WERI-Rb-1 (cell line): ENCODE data around the gene NDUFV1.

Experiments
- DNase-seq: peaks from one replicate; pipeline ENCODE4 v3.0.0-alpha.2; 2020
- H3K27ac ChIP-seq: fragments of 250-450 bp; sonication (Bioruptor Pico); 2 replicates; pipeline ENCODE4 v1.5.1; 2020; ENCODE audit warnings: mild to moderate bottlenecking, moderate library complexity
- H3K27me3 ChIP-seq: fragments of 250-450 bp; sonication (Bioruptor Pico); 2 replicates; pipeline ENCODE4 v1.5.1; 2021; ENCODE audit warnings: mild to moderate bottlenecking, low read depth, moderate library complexity; ENCODE audit not compliant: insufficient read depth, severe bottlenecking
- H3K36me3 ChIP-seq: fragments of 250-450 bp; sonication (Bioruptor Pico); 2 replicates; pipeline ENCODE4 v1.5.1; 2020; ENCODE audit warnings: mild to moderate bottlenecking, moderate library complexity
- H3K4me3 ChIP-seq: 2 replicates; pipeline ENCODE4 v1.5.1; 2011; ENCODE audit warnings: low read depth, mild to moderate bottlenecking, control low read depth, low read length
- H3K9me3 ChIP-seq: fragments of 250-450 bp; sonication (Bioruptor Pico); 2 replicates; pipeline ENCODE4 v1.5.1; 2021; ENCODE audit warnings: mild to moderate bottlenecking, moderate library complexity; ENCODE audit not compliant: severe bottlenecking
- TF ChIP-seq, protein P1 (sequence below): IDR thresholded peaks from 2 replicates; pipeline ENCODE4 v1.5.1; 2011; ENCODE audit warnings: low read depth, mild to moderate bottlenecking, control low read depth, inconsistent platforms, low read length

Gene NDUFV1

DNA sequence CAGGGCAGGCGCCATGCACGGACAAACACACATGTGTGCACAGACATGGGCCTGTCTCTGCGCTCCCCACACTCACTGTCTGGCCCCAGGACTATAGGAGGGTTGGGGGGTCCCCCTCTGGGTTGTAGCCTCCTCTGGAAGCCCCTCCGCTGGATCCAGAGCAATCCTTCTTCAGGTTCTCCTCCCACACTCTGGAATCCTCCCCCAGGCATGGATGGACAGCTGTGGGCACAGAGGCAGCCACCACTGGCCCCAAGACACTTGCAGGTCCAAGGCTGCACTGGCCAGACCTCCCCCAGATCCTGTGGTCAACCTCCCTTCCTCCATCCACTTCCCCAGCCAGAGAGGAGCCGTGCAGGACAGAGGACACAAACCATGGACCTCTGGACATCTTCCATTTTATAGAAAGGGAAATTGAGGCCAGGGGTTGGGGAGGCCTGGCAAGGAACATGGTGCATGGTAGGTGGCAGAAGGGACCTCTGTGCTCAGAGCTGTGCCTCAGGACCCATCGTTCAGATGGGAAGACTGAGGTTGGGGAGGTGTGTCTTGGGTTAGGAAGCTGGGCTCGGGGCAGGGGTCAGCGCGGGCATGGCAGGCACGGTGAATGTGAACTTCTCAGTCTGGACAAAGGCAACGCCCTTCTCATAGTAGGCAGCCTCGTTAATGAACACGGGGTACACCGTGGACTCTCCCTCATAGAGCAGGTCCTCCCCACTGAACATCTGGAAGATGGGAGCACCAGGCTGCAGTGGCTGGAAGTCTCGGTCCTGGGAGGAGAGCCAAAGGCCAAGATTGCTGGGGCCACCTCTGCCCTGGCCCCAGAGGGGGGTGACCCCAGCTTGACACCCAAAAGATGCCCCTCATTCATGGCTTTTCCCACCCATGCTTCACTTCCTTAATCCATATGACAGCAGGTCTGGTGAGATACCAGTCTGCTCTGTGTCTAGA is 35.7 kb downstream of the NDUFV1 start:
- H3K4me3 ChIP-seq = no peak overlapping the region
- no peak overlapping the region for H3K27ac ChIP-seq
- TF ChIP-seq, protein P1, sequence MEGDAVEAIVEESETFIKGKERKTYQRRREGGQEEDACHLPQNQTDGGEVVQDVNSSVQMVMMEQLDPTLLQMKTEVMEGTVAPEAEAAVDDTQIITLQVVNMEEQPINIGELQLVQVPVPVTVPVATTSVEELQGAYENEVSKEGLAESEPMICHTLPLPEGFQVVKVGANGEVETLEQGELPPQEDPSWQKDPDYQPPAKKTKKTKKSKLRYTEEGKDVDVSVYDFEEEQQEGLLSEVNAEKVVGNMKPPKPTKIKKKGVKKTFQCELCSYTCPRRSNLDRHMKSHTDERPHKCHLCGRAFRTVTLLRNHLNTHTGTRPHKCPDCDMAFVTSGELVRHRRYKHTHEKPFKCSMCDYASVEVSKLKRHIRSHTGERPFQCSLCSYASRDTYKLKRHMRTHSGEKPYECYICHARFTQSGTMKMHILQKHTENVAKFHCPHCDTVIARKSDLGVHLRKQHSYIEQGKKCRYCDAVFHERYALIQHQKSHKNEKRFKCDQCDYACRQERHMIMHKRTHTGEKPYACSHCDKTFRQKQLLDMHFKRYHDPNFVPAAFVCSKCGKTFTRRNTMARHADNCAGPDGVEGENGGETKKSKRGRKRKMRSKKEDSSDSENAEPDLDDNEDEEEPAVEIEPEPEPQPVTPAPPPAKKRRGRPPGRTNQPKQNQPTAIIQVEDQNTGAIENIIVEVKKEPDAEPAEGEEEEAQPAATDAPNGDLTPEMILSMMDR = no peak
- peaks cover 3% of the 10 kb centered on the region for H3K9me3 ChIP-seq
- no peak for DNase-seq
- H3K27me3 ChIP-seq = no peaks in the 10 kb centered on the region
- no peaks in the 10 kb centered on the region for H3K36me3 ChIP-seq

DNA sequence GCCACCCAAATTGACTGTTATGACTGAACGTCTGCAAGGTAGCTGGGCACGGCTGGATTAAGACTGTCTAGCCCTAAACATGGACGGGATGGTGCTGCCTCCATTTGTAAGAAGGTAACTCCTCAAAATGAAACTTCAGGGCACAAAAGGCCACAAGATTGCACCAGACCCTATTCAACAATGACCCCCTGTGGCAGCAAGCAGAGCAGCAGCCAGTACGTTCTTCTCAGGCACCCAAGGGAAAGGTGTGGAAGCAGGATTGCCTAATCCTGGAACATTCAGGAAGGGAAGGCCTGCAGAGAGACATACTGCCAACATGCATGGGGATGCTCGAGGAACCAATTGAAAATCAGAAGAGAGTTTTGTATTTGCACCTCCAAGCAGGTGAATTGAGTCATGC is 37.3 kb downstream of the NDUFV1 start:
- Histone ChIP-seq H3K36me3 (no peaks in the 10 kb centered on the region), H3K9me3 (peaks cover 3% of the 10 kb centered on the region), H3K27me3 (no peaks in the 10 kb centered on the region), H3K27ac (no peak overlapping the region), H3K4me3 (no peak overlapping the region)
- peak; percentile 38 for DNase-seq
- TF ChIP-seq, protein P1 = peak; percentile 64

DNA sequence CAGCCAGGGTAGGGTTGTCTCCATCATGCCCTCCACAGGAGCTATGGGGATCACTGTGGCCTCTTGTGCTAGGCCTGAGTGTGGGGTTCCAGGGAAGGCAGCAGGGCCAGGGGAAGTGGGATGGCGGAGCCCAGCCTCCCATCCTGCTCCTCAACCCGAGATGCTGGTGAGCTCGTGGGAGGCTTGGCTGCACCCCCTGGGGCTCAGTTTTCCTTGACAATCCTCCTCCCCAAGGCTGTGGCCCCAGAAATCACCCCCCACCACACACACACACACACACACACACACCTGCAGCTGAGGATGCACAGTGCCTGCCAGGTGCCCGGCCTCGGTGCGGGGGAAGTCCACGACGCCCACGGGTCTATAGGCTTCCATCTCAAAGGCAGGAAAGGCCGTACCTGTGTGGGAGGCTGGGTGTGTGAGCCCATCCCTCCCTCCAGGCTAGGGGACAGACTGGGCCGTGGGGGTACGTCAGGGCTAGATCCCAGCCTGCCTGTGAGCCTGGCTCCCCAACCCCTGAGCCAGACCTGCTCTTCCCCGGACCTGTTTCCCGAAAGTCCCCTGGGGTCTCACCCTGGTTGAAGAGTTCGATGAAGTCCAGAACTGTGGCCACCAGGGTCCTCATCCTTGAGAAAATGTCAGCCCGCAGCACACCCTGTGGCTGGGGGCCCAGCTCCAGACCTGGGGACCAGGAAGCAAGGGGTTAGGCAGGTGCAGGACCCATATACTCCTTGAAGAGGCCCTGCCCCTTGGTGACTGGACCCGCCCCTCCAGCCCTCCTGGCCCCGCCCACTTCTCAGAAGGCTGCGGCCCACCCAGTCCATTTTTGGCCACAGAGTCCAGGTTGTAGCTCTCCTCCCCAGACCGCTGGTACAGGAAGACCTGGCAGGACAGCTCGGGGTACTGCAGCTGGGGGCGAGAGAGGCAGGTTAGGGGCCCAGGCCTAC is 38.0 kb downstream of the NDUFV1 start:
- Histone ChIP-seq H3K4me3 (no peak overlapping the region), H3K9me3 (peaks cover 3% of the 10 kb centered on the region), H3K36me3 (no peaks in the 10 kb centered on the region), H3K27me3 (no peaks in the 10 kb centered on the region), H3K27ac (no peak overlapping the region)
- TF ChIP-seq, protein P1 = no peak
- DNase-seq = no peak

DNA sequence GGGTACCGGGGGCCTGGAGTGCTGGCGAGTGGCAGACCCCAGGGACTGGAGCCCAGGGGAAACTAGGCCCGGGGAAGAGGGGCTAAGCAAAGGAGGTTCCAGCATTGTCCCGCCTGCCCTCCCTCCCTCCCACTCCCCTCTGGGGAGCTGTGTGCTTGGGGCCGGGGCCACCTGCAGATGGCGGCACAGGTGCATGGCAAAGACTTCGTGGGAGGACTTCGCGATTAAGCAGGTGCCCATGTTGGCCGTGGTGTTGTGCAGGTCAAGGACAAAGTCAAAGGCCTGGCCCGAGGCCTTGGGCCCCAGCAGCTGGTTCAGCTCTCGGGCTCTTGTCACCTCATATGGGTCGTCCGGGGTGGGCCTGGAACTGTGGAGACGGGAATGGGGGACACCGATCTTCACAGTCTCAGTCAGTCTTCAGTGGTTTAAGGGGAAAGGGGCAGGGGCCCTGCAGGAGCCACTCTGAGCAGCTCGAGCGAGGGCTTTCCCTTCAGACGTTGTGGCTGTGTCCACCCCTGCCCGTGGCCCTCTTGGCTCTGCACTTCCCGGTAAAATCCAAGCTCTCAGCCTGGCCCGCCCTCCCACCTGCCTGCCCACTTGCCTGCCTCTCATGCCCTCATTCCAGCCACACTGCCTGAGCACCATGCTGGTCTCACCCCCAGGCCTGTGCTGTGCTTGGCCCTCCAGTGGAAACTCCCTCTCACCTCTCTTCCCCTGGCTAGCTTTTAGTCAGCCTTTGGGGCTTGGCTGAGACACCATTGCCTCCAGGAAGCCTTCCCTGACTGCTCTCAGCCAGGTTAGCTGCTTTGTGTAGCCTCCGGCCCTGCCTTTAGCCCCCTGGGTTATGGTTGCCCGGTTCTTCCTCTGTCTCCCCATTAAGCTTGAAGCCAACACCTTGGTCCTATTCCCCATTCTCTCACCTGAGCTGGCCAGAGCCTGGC is 39.1 kb downstream of the NDUFV1 start:
- peak; percentile 37 for DNase-seq
- Histone ChIP-seq H3K27me3 (no peaks in the 10 kb centered on the region), H3K36me3 (no peaks in the 10 kb centered on the region), H3K4me3 (no peak overlapping the region), H3K27ac (no peak overlapping the region), H3K9me3 (peaks cover 3% of the 10 kb centered on the region)
- TF ChIP-seq, protein P1 = peak; percentile 47
